Measurements from ENCODE around the gene ING3. TPM values are rescaled to one million over a fixed set of nuclear protein-coding genes. Genes with fewer than 3 reads are reported as not detected.
A peak's percentile ranks its signal among the peaks of the same experiment; 100 is the strongest.

Gene ING3
- total and polyA plus RNA-seq, 9 of the 15 experiments (the other 6 are each of a cell fraction or from before 2014, with no cell fraction given): 22.8 to 233 (median 50.4) TPM

DNA sequence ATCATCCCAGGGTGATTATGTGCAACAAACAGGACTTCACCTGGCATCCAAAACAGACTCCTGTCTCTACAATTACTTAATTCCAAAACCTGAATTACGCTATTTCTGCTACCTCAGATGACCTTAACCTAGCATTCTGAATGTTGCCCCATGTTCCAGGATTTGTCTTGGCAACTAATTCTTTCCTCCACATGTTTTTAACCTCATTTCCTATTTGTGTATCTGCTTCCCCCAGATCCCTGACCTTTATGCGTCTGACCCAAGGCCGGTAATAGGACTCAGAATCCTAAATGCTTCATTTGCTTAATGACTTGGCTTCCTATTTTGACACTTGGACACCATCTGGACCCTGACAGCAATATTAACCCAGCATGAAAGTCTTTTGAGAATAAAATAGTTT lies 8.7 kb upstream of the ING3 start:
- Histone ChIP-seq H3K4me1 (replicated peaks in 1 of 2; ENCODE audit: control insufficient read depth in 2 of 2, insufficient read depth in 2 of 2, low read length in 2 of 2) (no peaks in the 10 kb centered on the region), H3K4me2 (ENCODE audit: insufficient read depth, low read length) (no peak overlapping the region), H3K27me3 (ENCODE audit: control insufficient read depth in 2 of 2, insufficient read depth in 2 of 2, low read length in 2 of 2) (no peaks in the 10 kb centered on the region; a peak in 1 of 5 replicates), H4K20me1 (replicated peaks; ENCODE audit: control insufficient read depth, insufficient read depth, low read length) (no peaks in the 10 kb centered on the region), H3K9ac (ENCODE audit: insufficient read depth in 1 of 2, low read depth in 2 of 2, low read length in 2 of 2) (no peak overlapping the region), H3K79me2 (ENCODE audit: control insufficient read depth, insufficient read depth, low read length) (no peaks in the 10 kb centered on the region), H2AFZ (ENCODE audit: low read depth, low read length) (peak overlapping the region; percentile 4; the same call in 1 of the 2 replicates), H3K4me3 (no peak overlapping the region), H3K36me3 (ENCODE audit: control insufficient read depth, insufficient read depth, low read length) (no peaks in the 10 kb centered on the region), H3K9me3 (replicated peaks; ENCODE audit: control insufficient read depth, insufficient read depth, low read depth, low read length) (no peaks in the 10 kb centered on the region), H3K9me1 (ENCODE audit: control insufficient read depth, insufficient read depth, low read length) (no peaks in the 10 kb centered on the region), H3K27ac (ENCODE audit: extremely low read depth, low read depth, low read length) (no peak overlapping the region)
- intact Hi-C loops (cut with micrococcal nuclease): loop anchor here (1.0 to 5.0 kb wide), 3 partner anchors 136 to 395 kb away; no protein-coding TSS in a partner anchor
- CTCF ChIA-PET (ENCODE audit: low intra/inter-chr PET ratio): interaction anchor here (2.4 kb wide), 1 partner anchor 136 kb away, joined by 14 read pairs; no protein-coding TSS in a partner anchor
- 6% methylated on average over 3 of the region's 3 CpGs for WGBS (ENCODE audit: insufficient coverage, low coverage, missing lambda C conversion rate)
- TF ChIP-seq CEBPB (tag; IDR thresholded peaks at IDR 0.05) (0 out of 2 replicates have a peak, but pooled peaks have one; percentile 6), THRAP3 (IDR thresholded peaks at IDR 0.05; ENCODE audit: borderline replicate concordance) (no peak)
- FAIRE-seq: no peak
- POLR2A ChIA-PET: interaction anchor here (1.1 kb wide), 1 partner anchor 9 kb away, joined by 3 read pairs; the partner anchor contains the start of gene ING3
- in situ Hi-C loops (cut with MboI): no loop called here
- DNase-seq (ENCODE audit: extremely low read depth in 1 of 4, low spot score in 3 of 4): no peak
- no TSS peak for BruUV-seq (replicated peaks)
- ATAC-seq: peak; percentile 13; the same call in 2 of the 3 replicates

- Histone ChIP-seq H3K27ac (ENCODE audit: extremely low read depth, low read depth, low read length) (no peak overlapping the region), H3K9ac (ENCODE audit: insufficient read depth in 1 of 2, low read depth in 2 of 2, low read length in 2 of 2) (no peak overlapping the region), H3K4me2 (ENCODE audit: insufficient read depth, low read length) (no peak overlapping the region), H4K20me1 (replicated peaks; ENCODE audit: control insufficient read depth, insufficient read depth, low read length) (no peaks in the 10 kb centered on the region), H3K79me2 (ENCODE audit: control insufficient read depth, insufficient read depth, low read length) (no peaks in the 10 kb centered on the region), H3K9me1 (ENCODE audit: control insufficient read depth, insufficient read depth, low read length) (no peaks in the 10 kb centered on the region), H3K27me3 (ENCODE audit: control insufficient read depth in 2 of 2, insufficient read depth in 2 of 2, low read length in 2 of 2) (no peaks in the 10 kb centered on the region), H3K9me3 (replicated peaks; ENCODE audit: control insufficient read depth, insufficient read depth, low read depth, low read length) (no peaks in the 10 kb centered on the region), H3K4me1 (replicated peaks in 1 of 2; ENCODE audit: control insufficient read depth in 2 of 2, insufficient read depth in 2 of 2, low read length in 2 of 2) (no peaks in the 10 kb centered on the region), H3K36me3 (ENCODE audit: control insufficient read depth, insufficient read depth, low read length) (no peaks in the 10 kb centered on the region), H2AFZ (ENCODE audit: low read depth, low read length) (no peak overlapping the region), H3K4me3 (no peak overlapping the region)
- intact Hi-C loops (cut with micrococcal nuclease): loop anchor here (5.0 kb wide), 1 partner anchor 394 kb away; no protein-coding TSS in a partner anchor
- ChIA-PET POLR2A (interaction anchor here (0.8 kb wide), 1 partner anchor 131 kb away, joined by 4 read pairs; no protein-coding TSS in a partner anchor), CTCF (ENCODE audit: low intra/inter-chr PET ratio) (no interaction called here)
- ATAC-seq: no peak
- in situ Hi-C loops (cut with MboI): no loop called here
- no peak for FAIRE-seq
- WGBS (ENCODE audit: insufficient coverage, low coverage, missing lambda C conversion rate): 30% methylated on average over 1 of the region's 1 CpG
- no peak for DNase-seq (ENCODE audit: extremely low read depth in 1 of 4, low spot score in 3 of 4)
- BruUV-seq (replicated peaks): no TSS peak
- TF ChIP-seq HBP1 (CRISPR knock-in tag; IDR thresholded peaks at IDR 0.05) (no peak), ATF1 (CRISPR knock-in tag; IDR thresholded peaks at IDR 0.05) (no peak), ATF1 (tag; IDR thresholded peaks at IDR 0.05) (no peak), ZNF134 (CRISPR knock-in tag; conservative IDR thresholded peaks at IDR 0.05) (no peak), ATF2 (CRISPR knock-in tag; IDR thresholded peaks at IDR 0.05) (no peak), NR4A1 (CRISPR knock-in tag; IDR thresholded peaks at IDR 0.05) (no peak), NR4A1 (tag; IDR thresholded peaks at IDR 0.05) (no peak), ESRRB (CRISPR knock-in tag; IDR thresholded peaks at IDR 0.05; ENCODE audit: borderline replicate concordance) (no peak), PTRF (tag; IDR thresholded peaks at IDR 0.05) (no peak)
- TF ChIP-seq, protein P1, sequence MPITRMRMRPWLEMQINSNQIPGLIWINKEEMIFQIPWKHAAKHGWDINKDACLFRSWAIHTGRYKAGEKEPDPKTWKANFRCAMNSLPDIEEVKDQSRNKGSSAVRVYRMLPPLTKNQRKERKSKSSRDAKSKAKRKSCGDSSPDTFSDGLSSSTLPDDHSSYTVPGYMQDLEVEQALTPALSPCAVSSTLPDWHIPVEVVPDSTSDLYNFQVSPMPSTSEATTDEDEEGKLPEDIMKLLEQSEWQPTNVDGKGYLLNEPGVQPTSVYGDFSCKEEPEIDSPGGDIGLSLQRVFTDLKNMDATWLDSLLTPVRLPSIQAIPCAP (CRISPR knock-in tag; IDR thresholded peaks at IDR 0.05; ENCODE audit: borderline replicate concordance): no peak
These were observed 7.7 kb upstream of the ING3 start for GRCh38 chr7:120942861-120943260.
